ENCODE data around the gene DSCAM. TPM values are rescaled to one million over a fixed set of nuclear protein-coding genes. Genes with fewer than 3 reads are reported as not detected.

DSCAM gene
- total RNA-seq, 2 donors from 2014 or later, result 0.05 TPM; not detected in 1

DNA sequence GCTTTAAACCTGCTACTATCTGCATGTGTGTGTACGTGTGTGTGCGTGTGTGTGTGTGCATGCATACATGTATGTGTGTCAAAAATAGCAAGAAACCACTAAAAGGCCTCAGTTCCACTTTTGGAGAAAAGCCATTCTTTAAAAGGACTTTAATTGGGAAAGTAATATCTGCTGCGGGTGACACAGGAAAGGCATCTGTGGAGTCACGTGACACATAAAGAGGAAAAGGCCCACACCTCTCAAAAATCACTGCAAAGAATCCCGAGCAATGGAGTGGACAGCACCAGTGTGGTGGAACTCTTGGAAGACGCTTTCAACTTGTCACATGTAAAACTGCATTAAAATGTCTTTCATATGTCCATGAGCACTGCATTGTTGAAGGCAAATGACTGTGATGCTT is 63.6 kb downstream of the DSCAM start:
- no peak for TF ChIP-seq CTCF (IDR thresholded peaks at IDR 0.05)
- intact Hi-C loops (cut with DNase I), result no loop called here
- H3K4me3 ChIP-seq, result no peak overlapping the region
- H3K9ac ChIP-seq (ENCODE audit: low read depth in 2 of 2, low read length in 2 of 2), result no peak overlapping the region
- H3K27ac ChIP-seq, result no peak overlapping the region
- H3K36me3 ChIP-seq, result no peaks in the 10 kb centered on the region
- no peak for DNase-seq
- H3K4me1 ChIP-seq, result no peaks in the 10 kb centered on the region
- no peaks in the 10 kb centered on the region for H3K27me3 ChIP-seq
- H3K9me3 ChIP-seq, result no peaks in the 10 kb centered on the region

GRCh38 chr21:40770435-40771055 is 76.4 kb downstream of the DSCAM start:
- Histone ChIP-seq H3K4me3 (no peak overlapping the region), H3K27me3 (no peaks in the 10 kb centered on the region), H3K9ac (ENCODE audit: low read depth in 2 of 2, low read length in 2 of 2) (no peak overlapping the region), H3K36me3 (no peaks in the 10 kb centered on the region), H3K27ac (no peak overlapping the region), H3K4me1 (no peaks in the 10 kb centered on the region), H3K9me3 (no peaks in the 10 kb centered on the region)
- intact Hi-C loops (cut with DNase I), result no loop called here
- no peak for DNase-seq
- no peak for TF ChIP-seq CTCF (IDR thresholded peaks at IDR 0.05)

DNA sequence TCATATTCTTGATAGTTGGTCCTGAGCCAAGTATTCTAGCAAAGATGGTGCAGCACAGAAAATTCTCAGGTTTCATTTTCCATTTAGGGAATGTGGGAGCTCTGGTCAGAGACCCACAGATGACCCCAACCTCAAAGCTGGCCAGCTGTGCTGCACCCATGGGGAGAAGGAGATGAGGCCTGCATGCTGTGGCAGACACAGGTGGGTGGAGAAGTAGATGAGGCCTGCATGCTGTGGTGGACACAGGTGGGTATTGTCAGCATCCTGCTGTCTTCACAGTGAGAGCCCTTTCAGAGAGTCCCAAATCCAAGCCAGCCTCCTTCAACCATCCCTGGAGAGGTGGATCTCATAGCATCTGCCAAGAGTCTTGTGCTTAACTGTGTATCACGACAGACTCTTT is 77.7 kb downstream of the DSCAM start:
- no peaks in the 10 kb centered on the region for H3K36me3 ChIP-seq
- intact Hi-C loops (cut with DNase I), result no loop called here
- no peak overlapping the region for H3K9ac ChIP-seq (ENCODE audit: low read depth in 2 of 2, low read length in 2 of 2)
- TF ChIP-seq CTCF (IDR thresholded peaks at IDR 0.05), result no peak
- H3K4me3 ChIP-seq, result no peak overlapping the region
- DNase-seq, result no peak
- no peaks in the 10 kb centered on the region for H3K27me3 ChIP-seq
- no peaks in the 10 kb centered on the region for H3K9me3 ChIP-seq
- no peaks in the 10 kb centered on the region for H3K4me1 ChIP-seq
- no peak overlapping the region for H3K27ac ChIP-seq

- TF ChIP-seq CTCF (IDR thresholded peaks at IDR 0.05), result no peak
- H3K9me3 ChIP-seq, result no peaks in the 10 kb centered on the region
- H3K27me3 ChIP-seq, result no peaks in the 10 kb centered on the region
- no peak overlapping the region for H3K9ac ChIP-seq (ENCODE audit: low read depth in 2 of 2, low read length in 2 of 2)
- DNase-seq, result no peak
- H3K4me3 ChIP-seq, result no peak overlapping the region
- H3K4me1 ChIP-seq, result no peaks in the 10 kb centered on the region
- H3K36me3 ChIP-seq, result no peaks in the 10 kb centered on the region
- no peak overlapping the region for H3K27ac ChIP-seq
- intact Hi-C loops (cut with DNase I), result no loop called here
Measured at GRCh38 chr21:40768056-40768455, 78.9 kb downstream of the DSCAM start.

- no peaks in the 10 kb centered on the region for H3K4me1 ChIP-seq
- H3K4me3 ChIP-seq, result no peak overlapping the region
Measured at GRCh38 chr21:40766381-40766780, 80.6 kb downstream of the DSCAM start.

More at GRCh38 chr21:40766381-40766780, 80.6 kb downstream of the DSCAM start:
- H3K9ac ChIP-seq (ENCODE audit: low read depth in 2 of 2, low read length in 2 of 2), result no peak overlapping the region
- no peaks in the 10 kb centered on the region for H3K36me3 ChIP-seq
- intact Hi-C loops (cut with DNase I), result no loop called here
- no peaks in the 10 kb centered on the region for H3K27me3 ChIP-seq
- TF ChIP-seq CTCF (IDR thresholded peaks at IDR 0.05), result no peak
- DNase-seq, result no peak
- H3K9me3 ChIP-seq, result no peaks in the 10 kb centered on the region
- no peak overlapping the region for H3K27ac ChIP-seq

Data from colonic mucosa (tissue), 4 donors.